ENCODE results near the gene UGT1A5.
A peak's percentile ranks its signal among the peaks of the same experiment; 100 is the strongest.

Gene UGT1A5

GRCh38 chr2:233811087-233811486 lies 98.4 kb downstream of the UGT1A5 start:
- no peak for DNase-seq (ENCODE audit: low spot score)

DNA sequence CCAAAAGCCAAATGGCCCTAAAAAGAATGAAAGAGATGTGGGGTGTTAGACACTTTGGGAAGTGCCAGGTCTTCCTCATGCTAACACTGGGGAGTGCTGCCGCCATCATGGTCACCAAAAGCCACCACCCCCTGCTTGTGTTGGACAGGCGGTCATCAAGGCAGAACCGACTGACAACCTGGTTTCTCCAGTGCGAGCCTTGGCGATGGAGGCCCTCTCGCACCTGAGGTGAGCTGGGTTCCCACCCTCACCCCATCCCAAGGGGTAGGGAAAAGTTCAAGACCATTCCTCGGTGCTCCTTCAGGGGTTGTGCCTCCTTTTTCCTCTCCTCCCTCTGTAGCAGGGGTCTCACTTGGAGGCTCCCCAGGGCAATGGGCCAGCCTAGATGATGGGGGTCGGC lies 99.0 kb downstream of the UGT1A5 start:
- no peak for DNase-seq (ENCODE audit: low spot score)

DNA sequence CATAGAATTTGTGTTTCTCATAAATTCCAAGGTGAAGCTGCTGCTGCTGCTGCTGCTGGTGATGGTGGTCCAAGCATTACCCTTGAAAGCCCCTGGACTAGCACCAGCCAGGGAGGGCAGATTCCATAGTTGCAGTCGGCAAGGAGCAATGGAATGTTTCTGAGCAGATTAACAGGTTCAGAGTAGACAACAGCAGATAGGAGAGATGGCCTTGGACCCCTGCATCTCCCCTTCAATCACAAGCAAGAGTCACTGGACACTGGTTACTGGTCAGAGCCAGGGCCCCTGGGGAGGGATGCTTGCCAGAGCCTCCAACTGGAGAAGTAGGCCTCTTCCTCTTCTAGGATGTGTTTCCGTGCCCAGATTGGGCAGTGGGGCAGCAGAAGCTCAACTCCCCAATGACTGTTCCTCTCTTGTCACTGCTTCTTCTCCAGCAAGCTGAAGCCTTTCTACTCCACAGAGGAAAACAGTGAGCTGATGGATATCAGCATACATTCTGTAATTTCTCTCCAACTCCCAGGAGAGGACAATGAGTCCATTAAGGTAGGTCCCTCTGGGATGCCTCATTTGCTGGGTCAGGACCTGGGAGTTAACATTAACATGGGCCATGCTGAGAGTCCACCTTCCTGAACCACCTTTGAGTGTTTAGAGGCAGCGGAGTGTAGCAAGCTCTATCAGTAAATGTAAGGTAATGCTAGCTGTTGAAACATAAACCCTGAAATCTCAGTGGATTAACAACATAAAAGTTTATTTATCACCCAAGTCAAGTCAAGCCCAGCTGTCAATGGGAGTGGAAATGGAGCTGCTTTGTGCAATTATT lies 100.7 kb downstream of the UGT1A5 start:
- no peak for DNase-seq (ENCODE audit: low spot score)

GRCh38 chr2:233814056-233814835 lies 101.5 kb downstream of the UGT1A5 start:
- DNase-seq (ENCODE audit: low spot score), result peak; percentile 59

- DNase-seq (ENCODE audit: low spot score), result no peak
Observed at GRCh38 chr2:233815861-233816260, 103.2 kb downstream of the UGT1A5 start.

- no peak for DNase-seq (ENCODE audit: low spot score)
Observed at GRCh38 chr2:233816334-233816733, 103.6 kb downstream of the UGT1A5 start.

GRCh38 chr2:233816771-233817170 lies 104.1 kb downstream of the UGT1A5 start:
- no peak for DNase-seq (ENCODE audit: low spot score)

- no peak for DNase-seq (ENCODE audit: low spot score)
Observed at GRCh38 chr2:233817361-233817911, 104.7 kb downstream of the UGT1A5 start.

DNA sequence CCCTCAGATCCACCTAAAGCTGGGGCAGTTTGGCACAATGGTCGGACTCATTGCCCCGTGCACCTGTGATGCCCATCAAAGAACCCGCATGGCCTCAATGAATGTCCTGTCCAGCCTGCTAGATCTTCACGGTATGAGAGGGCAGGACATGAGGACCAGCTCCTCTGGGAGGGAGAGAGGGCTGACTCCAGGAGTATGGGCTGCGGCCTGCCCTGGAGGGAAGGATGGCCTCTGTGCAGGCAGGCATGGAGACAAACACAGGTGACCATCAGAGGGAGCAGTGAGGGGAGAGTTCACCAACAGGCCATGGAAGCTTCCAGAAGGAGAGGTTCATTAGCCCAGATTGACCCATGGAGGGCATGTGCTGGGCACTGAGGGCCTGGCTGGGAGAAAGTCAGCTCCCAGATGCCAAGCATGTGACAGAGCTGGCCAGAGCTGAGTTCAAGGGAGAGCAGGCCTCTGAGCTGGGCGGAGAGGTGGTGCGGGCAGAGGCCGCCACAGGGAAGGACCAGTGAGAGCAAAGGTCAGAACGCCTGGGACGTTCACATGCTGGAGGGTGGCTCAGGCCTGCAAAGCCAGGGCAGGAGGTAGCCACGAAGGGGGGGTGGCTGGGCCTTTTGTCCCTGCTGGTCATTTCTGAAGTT lies 105.4 kb downstream of the UGT1A5 start:
- DNase-seq (ENCODE audit: low spot score), result no peak

GRCh38 chr2:233818639-233819621 lies 106.2 kb downstream of the UGT1A5 start:
- DNase-seq (ENCODE audit: low spot score), result no peak

GRCh38 chr2:233819884-233820773 lies 107.4 kb downstream of the UGT1A5 start:
- DNase-seq (ENCODE audit: low spot score), result no peak

DNA sequence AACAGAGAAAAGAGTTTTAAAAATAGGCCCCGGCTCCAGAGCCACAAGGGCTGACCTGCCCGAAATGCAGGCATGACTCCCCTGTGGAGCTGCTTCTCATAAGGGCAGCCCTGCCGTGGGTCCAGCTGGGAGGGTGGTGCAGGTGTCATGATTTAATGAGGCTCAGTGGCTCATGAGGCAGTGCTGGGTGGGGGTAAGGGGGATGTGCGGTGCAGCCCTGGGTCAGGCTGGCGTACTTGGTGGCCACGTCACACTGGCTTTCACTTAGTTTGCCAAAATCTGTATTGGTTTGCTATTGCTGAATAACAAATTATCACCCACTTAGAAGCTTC lies 108.0 kb downstream of the UGT1A5 start:
- no peak for DNase-seq (ENCODE audit: low spot score)

- no peak for DNase-seq (ENCODE audit: low spot score)
Observed at GRCh38 chr2:233821196-233821595, 108.5 kb downstream of the UGT1A5 start.

GRCh38 chr2:233821709-233822100 lies 109.0 kb downstream of the UGT1A5 start:
- no peak for DNase-seq (ENCODE audit: low spot score)

DNA sequence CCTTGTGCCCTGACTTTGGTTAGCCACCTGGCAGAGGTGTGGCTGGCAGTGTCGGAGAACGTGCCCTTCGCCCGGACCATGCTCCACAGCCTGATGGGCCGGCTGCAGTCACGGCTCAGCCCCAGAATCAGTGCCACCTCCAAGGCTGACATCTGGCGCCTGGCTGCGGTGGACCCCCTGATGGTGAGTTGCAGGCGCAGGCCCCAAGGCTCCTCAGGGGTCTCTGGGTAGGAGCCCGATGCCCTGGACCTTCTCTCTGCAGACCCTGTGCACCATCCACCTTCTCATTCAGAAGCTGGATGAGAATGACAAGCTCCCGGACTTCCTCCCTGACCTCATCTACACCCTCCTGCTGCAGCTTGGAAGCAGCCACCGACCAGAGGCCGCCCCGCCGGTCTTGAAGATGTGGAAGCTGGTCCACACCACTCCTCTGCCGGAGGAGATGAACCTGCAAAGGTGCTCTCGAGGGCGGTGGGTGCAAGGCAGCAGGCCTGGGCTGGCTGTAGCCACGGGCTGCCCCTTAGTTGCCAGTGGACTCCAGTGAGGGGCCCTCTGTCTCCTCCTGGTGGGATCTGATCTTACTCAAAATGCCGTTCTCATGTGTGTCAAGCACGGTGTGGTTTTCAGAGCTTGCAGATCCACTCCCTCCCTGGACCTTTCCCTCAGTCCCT lies 109.5 kb downstream of the UGT1A5 start:
- DNase-seq (ENCODE audit: low spot score), result no peak

Data from COLO829 (cell line).